Measurements from ENCODE around the gene TXNL4A. TPM values are rescaled to one million over a fixed set of nuclear protein-coding genes. Genes with fewer than 3 reads are reported as not detected.

Gene TXNL4A
- total and polyA plus RNA-seq, 2 donors (not counting 1 experiment from before 2014, with no cell fraction given): 39.5 to 101 TPM

DNA sequence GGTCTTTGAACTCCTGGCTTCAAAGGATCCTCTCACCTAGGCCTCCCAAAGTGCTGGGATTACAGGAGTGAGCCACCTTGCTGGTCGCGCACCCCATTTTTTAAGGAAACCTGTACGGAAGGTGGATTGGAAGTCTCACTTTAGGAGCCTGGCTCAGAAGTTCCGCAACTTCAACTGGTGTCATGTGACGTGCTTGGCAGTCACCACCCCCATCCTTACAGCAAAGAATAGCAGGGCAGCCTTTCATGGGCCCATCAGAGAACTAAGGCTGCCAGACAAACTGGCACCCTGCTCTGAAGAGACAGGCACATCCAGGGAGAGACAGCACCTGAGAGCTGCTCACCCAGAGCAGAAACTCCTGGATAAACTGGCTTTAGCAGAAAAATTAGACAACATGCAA, 33.6 kb downstream of the TXNL4A start:
- TF ChIP-seq, protein P1, sequence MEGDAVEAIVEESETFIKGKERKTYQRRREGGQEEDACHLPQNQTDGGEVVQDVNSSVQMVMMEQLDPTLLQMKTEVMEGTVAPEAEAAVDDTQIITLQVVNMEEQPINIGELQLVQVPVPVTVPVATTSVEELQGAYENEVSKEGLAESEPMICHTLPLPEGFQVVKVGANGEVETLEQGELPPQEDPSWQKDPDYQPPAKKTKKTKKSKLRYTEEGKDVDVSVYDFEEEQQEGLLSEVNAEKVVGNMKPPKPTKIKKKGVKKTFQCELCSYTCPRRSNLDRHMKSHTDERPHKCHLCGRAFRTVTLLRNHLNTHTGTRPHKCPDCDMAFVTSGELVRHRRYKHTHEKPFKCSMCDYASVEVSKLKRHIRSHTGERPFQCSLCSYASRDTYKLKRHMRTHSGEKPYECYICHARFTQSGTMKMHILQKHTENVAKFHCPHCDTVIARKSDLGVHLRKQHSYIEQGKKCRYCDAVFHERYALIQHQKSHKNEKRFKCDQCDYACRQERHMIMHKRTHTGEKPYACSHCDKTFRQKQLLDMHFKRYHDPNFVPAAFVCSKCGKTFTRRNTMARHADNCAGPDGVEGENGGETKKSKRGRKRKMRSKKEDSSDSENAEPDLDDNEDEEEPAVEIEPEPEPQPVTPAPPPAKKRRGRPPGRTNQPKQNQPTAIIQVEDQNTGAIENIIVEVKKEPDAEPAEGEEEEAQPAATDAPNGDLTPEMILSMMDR (conservative IDR thresholded peaks at IDR 0.05 in 1 of 2, IDR thresholded peaks at IDR 0.05 in 1 of 2; ENCODE audit: low read depth in 1 of 2, low read length in 2 of 2): no peak
- TF ChIP-seq EZH2 (IDR thresholded peaks at IDR 0.05; ENCODE audit: low read length, missing control alignments): no peak
- Histone ChIP-seq H3K4me2 (ENCODE audit: extremely low read depth, insufficient read depth, low read length) (no peak overlapping the region), H3K9ac (ENCODE audit: insufficient read depth, low read length) (no peak overlapping the region), H3K9me3 (ENCODE audit: control insufficient read depth, insufficient read depth, low read depth, low read length) (no peaks in the 10 kb centered on the region), H3K4me3 (replicated peaks in 1 of 4; ENCODE audit: control extremely low read depth in 1 of 4, insufficient read depth in 1 of 4, low read depth in 3 of 4, low read length in 4 of 4) (no peak overlapping the region), H3K79me2 (ENCODE audit: control insufficient read depth, insufficient read depth, low read length) (peaks cover 11% of the 10 kb centered on the region), H3K27ac (ENCODE audit: insufficient read depth, low read length) (no peak overlapping the region), H2AFZ (ENCODE audit: low read length) (no peak overlapping the region), H3K4me1 (ENCODE audit: control insufficient read depth, extremely low read depth, insufficient read depth, low read length) (peaks cover 5% of the 10 kb centered on the region), H3K27me3 (ENCODE audit: control insufficient read depth, insufficient read depth, low read length) (no peaks in the 10 kb centered on the region), H3K36me3 (ENCODE audit: control insufficient read depth, insufficient read depth, low read length) (no peaks in the 10 kb centered on the region), H4K20me1 (ENCODE audit: control insufficient read depth, extremely low read depth, insufficient read depth, low read length) (no peaks in the 10 kb centered on the region)
- no peak for DNase-seq (ENCODE audit: low read depth in 2 of 2)

DNA sequence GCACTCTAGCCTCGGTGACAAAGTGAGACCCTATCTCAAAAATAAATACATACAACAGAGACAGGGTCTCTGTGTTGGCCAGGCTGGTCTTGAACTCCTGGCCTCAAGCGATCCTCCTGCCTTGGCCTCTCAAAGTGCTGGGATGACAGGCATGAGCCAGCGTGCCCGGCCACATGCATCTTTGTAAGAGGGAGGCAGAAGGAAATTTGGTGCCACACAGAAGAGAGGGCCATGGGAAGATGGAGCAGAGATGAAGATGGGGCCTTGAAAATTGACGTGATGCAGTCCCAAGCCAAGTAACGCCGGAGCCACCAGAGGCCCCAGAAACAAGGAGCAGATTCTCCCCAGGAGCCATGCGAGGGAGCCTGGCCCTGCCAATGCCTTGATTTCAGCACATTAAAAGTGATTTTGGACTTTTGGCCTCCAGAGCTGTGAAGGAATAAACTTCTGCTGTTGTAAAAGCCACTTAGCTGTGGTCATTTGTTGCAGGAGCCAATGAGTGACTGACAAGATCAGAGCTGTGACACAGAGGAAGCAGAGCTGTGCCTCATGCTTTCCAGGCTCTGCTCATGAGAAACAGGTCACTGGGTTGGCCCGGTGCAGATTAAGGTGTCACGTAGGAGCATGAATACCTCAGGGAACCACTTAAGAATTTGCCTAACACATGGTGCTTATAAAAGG, 34.3 kb downstream of the TXNL4A start:
- H4K20me1 ChIP-seq (ENCODE audit: control insufficient read depth, extremely low read depth, insufficient read depth, low read length): no peaks in the 10 kb centered on the region
- H3K79me2 ChIP-seq (ENCODE audit: control insufficient read depth, insufficient read depth, low read length): peaks cover 15% of the 10 kb centered on the region
- H3K9ac ChIP-seq (ENCODE audit: insufficient read depth, low read length): no peak overlapping the region
- no peak overlapping the region for H3K4me2 ChIP-seq (ENCODE audit: extremely low read depth, insufficient read depth, low read length)
- H3K4me3 ChIP-seq (replicated peaks in 1 of 4; ENCODE audit: control extremely low read depth in 1 of 4, insufficient read depth in 1 of 4, low read depth in 3 of 4, low read length in 4 of 4): no peak overlapping the region
- H3K27me3 ChIP-seq (ENCODE audit: control insufficient read depth, insufficient read depth, low read length): no peaks in the 10 kb centered on the region
- H3K27ac ChIP-seq (ENCODE audit: insufficient read depth, low read length): no peak overlapping the region
- DNase-seq (ENCODE audit: low read depth in 2 of 2): no peak
- peaks cover 5% of the 10 kb centered on the region for H3K4me1 ChIP-seq (ENCODE audit: control insufficient read depth, extremely low read depth, insufficient read depth, low read length)
- peaks cover under 1% of the 10 kb centered on the region for H3K36me3 ChIP-seq (ENCODE audit: control insufficient read depth, insufficient read depth, low read length)
- no peak overlapping the region for H2AFZ ChIP-seq (ENCODE audit: low read length)
- H3K9me3 ChIP-seq (ENCODE audit: control insufficient read depth, insufficient read depth, low read depth, low read length): no peaks in the 10 kb centered on the region
- TF ChIP-seq, protein P1 (conservative IDR thresholded peaks at IDR 0.05 in 1 of 2, IDR thresholded peaks at IDR 0.05 in 1 of 2; ENCODE audit: low read depth in 1 of 2, low read length in 2 of 2): no peak
- no peak for TF ChIP-seq EZH2 (IDR thresholded peaks at IDR 0.05; ENCODE audit: low read length, missing control alignments)

DNA sequence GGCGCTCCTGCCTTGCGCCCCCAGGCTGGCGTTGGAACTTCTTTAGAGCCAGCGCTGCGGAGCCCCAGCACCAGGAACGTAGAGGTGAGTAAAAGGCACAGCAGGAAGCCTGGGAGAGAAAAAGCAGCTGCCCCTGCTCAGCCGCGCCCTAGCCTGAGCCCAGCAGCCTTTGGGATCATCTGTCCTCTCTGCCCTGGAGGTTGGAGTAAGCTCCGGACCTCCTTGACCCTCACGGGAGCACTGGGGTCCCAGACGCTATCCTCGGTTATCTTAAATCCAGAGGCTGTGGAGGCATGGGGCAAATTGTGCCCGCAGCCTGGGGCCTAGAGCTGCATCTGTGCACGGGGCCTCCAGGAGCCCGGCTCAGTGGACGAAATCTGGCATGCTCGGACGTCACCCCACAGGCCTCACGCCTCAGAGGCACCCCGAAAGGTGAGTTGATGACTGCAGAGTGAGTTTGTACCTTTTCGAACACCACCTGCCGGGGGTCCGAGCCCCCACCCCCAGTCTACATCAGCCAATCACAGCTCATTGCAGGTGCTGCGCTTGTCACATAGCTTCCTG, 35.3 kb downstream of the TXNL4A start:
- Histone ChIP-seq H4K20me1 (ENCODE audit: control insufficient read depth, extremely low read depth, insufficient read depth, low read length) (no peaks in the 10 kb centered on the region), H3K27me3 (ENCODE audit: control insufficient read depth, insufficient read depth, low read length) (no peaks in the 10 kb centered on the region), H3K4me3 (replicated peaks in 1 of 4; ENCODE audit: control extremely low read depth in 1 of 4, insufficient read depth in 1 of 4, low read depth in 3 of 4, low read length in 4 of 4) (peak overlapping the region in 1 of 4 experiments; percentile 78), H3K27ac (ENCODE audit: insufficient read depth, low read length) (no peak overlapping the region), H3K9ac (ENCODE audit: insufficient read depth, low read length) (no peak overlapping the region), H2AFZ (ENCODE audit: low read length) (no peak overlapping the region), H3K36me3 (ENCODE audit: control insufficient read depth, insufficient read depth, low read length) (peaks cover 3% of the 10 kb centered on the region), H3K79me2 (ENCODE audit: control insufficient read depth, insufficient read depth, low read length) (peaks cover 25% of the 10 kb centered on the region), H3K4me2 (ENCODE audit: extremely low read depth, insufficient read depth, low read length) (no peak overlapping the region), H3K4me1 (ENCODE audit: control insufficient read depth, extremely low read depth, insufficient read depth, low read length) (peaks cover 5% of the 10 kb centered on the region), H3K9me3 (ENCODE audit: control insufficient read depth, insufficient read depth, low read depth, low read length) (no peaks in the 10 kb centered on the region)
- no peak for DNase-seq (ENCODE audit: low read depth in 2 of 2)
- no peak for TF ChIP-seq EZH2 (IDR thresholded peaks at IDR 0.05; ENCODE audit: low read length, missing control alignments)
- TF ChIP-seq, protein P1 (conservative IDR thresholded peaks at IDR 0.05 in 1 of 2, IDR thresholded peaks at IDR 0.05 in 1 of 2; ENCODE audit: low read depth in 1 of 2, low read length in 2 of 2): no peak

Data from fibroblast of lung (primary cell).